GM12864 (cell line): Measurements from ENCODE around the gene GIPC3.

Experiments
- DNase-seq: peaks from one replicate; pipeline ENCODE4 v3.0.0-alpha.2; 2011; ENCODE audit warnings: low read depth
- H3K4me3 ChIP-seq: 2 replicates; pipeline ENCODE4 v1.5.1; 2011; ENCODE audit warnings: mild to moderate bottlenecking, low read depth, low read length, control low read depth
- TF ChIP-seq, protein P1 (sequence below): IDR thresholded peaks from 2 replicates; pipeline ENCODE4 v1.5.1; 2011; ENCODE audit warnings: low read depth, mild to moderate bottlenecking, moderate library complexity, low read length, control low read depth, inconsistent platforms; ENCODE audit errors: missing control alignments

The GIPC3 gene

DNA sequence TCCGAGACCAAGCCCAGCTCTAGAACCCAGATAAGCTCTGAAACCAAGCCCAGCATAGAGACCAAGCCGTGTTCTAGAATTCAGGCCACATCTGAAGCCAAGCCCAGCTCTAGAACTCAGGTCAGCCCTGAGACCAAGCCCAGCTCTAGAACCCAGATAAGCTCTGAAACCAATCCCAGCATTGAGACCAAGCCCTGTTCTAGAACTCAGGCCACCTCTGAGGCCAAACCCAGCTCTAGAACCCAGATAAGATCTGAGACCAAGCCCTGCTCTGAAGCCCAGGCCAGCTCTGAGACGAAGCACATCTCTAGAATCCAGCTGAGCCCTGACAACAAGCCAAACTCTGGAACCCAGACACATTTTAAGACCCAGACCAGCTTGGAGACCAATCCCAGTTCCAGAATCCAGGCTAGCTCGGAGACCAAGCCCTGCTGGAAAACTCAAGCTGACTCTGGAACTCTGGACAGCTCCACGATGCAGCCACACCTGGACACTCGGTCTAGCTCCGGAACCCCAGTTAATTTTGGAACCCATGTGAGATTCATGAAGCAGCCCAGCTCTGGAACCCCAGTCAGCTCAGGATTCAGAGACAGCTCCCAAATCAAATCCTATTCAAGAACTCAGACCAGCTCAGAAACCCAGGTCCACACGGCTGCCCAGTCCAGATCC lies 5.8 kb downstream of the GIPC3 start:
- TF ChIP-seq, protein P1, sequence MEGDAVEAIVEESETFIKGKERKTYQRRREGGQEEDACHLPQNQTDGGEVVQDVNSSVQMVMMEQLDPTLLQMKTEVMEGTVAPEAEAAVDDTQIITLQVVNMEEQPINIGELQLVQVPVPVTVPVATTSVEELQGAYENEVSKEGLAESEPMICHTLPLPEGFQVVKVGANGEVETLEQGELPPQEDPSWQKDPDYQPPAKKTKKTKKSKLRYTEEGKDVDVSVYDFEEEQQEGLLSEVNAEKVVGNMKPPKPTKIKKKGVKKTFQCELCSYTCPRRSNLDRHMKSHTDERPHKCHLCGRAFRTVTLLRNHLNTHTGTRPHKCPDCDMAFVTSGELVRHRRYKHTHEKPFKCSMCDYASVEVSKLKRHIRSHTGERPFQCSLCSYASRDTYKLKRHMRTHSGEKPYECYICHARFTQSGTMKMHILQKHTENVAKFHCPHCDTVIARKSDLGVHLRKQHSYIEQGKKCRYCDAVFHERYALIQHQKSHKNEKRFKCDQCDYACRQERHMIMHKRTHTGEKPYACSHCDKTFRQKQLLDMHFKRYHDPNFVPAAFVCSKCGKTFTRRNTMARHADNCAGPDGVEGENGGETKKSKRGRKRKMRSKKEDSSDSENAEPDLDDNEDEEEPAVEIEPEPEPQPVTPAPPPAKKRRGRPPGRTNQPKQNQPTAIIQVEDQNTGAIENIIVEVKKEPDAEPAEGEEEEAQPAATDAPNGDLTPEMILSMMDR: no peak

GRCh38 chr19:3591876-3592613 lies 6.8 kb downstream of the GIPC3 start:
- TF ChIP-seq, protein P1: no peak
- DNase-seq: no peak
- no peak overlapping the region for H3K4me3 ChIP-seq

More for the DNA sequence above, 5.8 kb downstream of the GIPC3 start:
- no peak for DNase-seq
- H3K4me3 ChIP-seq: no peak overlapping the region

DNA sequence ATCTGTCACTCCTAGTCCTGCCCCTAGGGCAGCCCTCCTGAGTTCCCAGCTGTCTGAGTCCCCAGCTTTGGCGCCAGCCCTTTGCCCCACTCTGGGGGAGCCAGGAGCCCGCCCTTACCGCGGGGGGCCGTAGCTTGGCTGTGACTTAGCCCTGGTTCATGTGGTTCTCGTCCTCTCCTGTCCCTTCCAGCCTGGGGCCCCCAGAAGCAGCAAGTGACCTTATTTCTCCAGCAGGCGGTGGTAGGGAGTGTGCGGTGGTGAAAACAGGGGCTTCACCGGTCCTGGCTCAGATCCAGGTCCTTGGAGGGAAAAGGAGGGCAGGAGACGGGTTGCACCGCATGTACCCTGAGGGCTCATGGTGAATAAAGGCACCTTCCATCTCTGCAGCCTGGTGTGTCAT lies 7.9 kb downstream of the GIPC3 start:
- H3K4me3 ChIP-seq: no peak overlapping the region
- no peak for DNase-seq
- TF ChIP-seq, protein P1: no peak

DNA sequence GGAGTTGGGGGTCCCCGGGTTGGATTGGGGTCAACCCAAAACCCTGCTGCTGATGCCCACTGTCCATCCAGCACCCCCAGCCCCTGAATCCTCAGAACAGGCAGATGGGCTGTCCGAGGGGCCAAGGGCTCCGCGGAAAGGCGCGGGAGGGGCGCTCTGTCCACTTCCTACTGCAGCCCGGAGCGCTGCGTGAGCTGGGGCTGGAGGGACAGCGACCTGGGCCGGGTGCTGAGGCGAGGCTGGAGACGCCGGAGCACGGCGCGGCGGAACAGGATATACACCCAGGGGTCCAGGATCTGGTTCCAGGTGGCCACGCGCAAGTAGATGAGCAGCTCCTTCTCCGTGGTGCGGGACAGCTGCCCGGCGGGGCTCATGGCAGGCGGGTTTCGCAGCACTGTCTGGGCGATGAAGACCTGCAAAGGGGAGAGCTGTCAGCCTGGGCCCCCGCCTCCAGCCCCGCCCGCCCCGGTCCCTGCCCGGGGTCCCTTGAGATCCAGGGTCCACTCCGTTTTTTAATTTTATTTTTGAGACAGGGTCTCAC lies 10.3 kb downstream of the GIPC3 start:
- DNase-seq: no peak
- TF ChIP-seq, protein P1: no peak

GRCh38 chr19:3599776-3600187 lies 14.5 kb downstream of the GIPC3 start:
- H3K4me3 ChIP-seq: no peak overlapping the region
- TF ChIP-seq, protein P1: no peak
- DNase-seq: no peak

More for the DNA sequence above, 10.3 kb downstream of the GIPC3 start:
- no peak overlapping the region for H3K4me3 ChIP-seq

DNA sequence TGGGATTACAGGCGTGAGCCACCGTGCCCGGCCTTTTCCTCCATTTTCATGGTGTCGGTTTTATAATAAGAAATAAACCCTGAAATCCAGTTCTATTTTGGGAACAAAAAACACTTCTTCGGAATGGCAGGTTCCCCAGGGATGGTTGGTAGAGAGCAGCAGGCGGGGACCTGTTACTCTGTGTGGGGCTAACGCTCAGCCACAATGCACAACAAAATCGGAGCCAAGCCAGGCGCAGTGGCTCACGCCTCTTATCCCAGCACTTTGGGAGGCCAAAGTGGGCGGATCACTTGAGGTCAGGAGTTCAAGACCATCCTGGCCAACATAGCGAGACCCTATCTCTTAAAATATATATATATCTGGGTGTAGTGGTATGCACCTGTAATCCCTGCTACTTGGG lies 15.7 kb downstream of the GIPC3 start:
- TF ChIP-seq, protein P1: no peak
- H3K4me3 ChIP-seq: no peak overlapping the region
- DNase-seq: no peak
